Stimulated activated naive CD8-positive, alpha-beta T cell treated with anti-CD3 and anti-CD28 coated beads, Interleukin-15, amount 100 ng/mL, for 72 hours (primary cell): ENCODE data around the gene ZDHHC22.
A peak's percentile ranks its signal among the peaks of the same experiment; 100 is the strongest.

Experiments
- ATAC-seq: fragments of 150-1000 bp; cut with Tn5 transposase; 2 replicates; pipeline ENCODE4 v1.10.0; 2021; ENCODE audit warnings: mild to moderate bottlenecking, moderate library complexity
- DNase-seq, 2 donors: peaks; one replicate each; pipeline ENCODE4 v3.0.0; 2021 to 2022
- H3K27ac Mint-ChIP-seq, 2 donors: one replicate each; pipeline ENCODE4 v1.8.0; 2022; ENCODE audit warnings: mild to moderate bottlenecking in 2 of 2, mixed read lengths in 2 of 2, moderate library complexity in 2 of 2
- H3K27me3 Mint-ChIP-seq: one replicate; pipeline ENCODE4 v1.8.0; 2022; ENCODE audit warnings: mixed read lengths
- H3K4me1 Mint-ChIP-seq: one replicate; pipeline ENCODE4 v1.8.0; 2022; ENCODE audit warnings: mild to moderate bottlenecking, mixed read lengths
- H3K4me3 Mint-ChIP-seq, 2 donors: one replicate each; pipeline ENCODE4 v1.8.0; 2022; ENCODE audit warnings: mild to moderate bottlenecking in 2 of 2, mixed read lengths in 2 of 2, moderate library complexity in 1 of 2
- H3K9me3 Mint-ChIP-seq, 2 donors: one replicate each; pipeline ENCODE4 v1.8.0; 2022; ENCODE audit warnings: mixed read lengths in 2 of 2

Gene ZDHHC22

DNA sequence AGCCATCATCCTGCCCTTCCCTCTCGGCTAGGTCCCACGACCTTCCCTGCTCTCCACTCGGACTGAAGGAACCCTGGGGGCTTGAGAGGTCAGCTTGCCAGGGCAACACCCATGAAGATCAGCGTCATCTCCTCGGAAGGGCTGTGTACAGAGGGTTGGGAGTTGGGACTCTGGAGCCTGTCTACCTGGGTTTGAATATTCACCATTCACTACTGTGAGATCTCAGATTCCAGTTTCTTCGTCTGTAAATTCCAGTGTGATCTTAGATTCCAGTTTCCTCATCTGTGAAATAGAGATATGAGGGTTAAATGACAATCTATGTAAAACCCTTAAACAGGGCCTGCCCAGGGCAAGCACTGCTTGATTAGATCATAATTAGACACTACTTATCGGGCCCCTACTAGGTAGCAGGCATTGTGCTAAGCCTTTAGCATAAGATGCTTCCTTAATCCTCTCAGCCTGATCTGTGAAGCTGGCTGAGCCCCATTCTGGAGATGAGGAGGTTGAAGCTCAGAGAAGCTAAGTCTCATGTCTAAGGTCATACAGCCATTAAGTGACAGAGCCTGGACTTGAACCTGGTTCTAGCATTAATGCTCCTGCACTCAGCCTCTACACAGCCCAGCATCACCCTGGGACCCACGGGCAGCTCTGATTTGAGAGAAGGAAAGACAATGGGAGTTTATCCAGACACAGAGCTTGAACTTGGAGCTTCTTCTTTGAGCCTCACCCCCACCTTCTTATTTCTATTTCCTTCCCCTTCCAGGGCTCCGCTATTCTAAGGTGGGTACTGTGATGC, 612 bp upstream of the ZDHHC22 start:
- Mint-ChIP-seq H3K4me3 (peak overlapping the region; percentile 56 to 61), H3K27me3 (peaks cover 93% of the 10 kb centered on the region), H3K27ac (no peak overlapping the region), H3K4me1 (peaks cover 25% of the 10 kb centered on the region), H3K9me3 (no peaks in the 10 kb centered on the region)
- ATAC-seq, result no peak
- DNase-seq, result no peak

- peaks cover 88% of the 10 kb centered on the region for H3K27me3 Mint-ChIP-seq
- H3K27ac Mint-ChIP-seq, result no peak overlapping the region
- H3K4me3 Mint-ChIP-seq, result peak overlapping the region; percentile 40 to 72
- H3K4me1 Mint-ChIP-seq, result peaks cover 25% of the 10 kb centered on the region
- no peaks in the 10 kb centered on the region for H3K9me3 Mint-ChIP-seq
- ATAC-seq (no peak), DNase-seq (no peak)
Observed at GRCh38 chr14:77140359-77141213, 1.0 kb downstream of the ZDHHC22 start.

GRCh38 chr14:77139540-77140358, 1.8 kb downstream of the ZDHHC22 start:
- H3K27ac Mint-ChIP-seq, result no peak overlapping the region
- H3K4me3 Mint-ChIP-seq, result peak overlapping the region; percentile 40 to 72
- H3K27me3 Mint-ChIP-seq, result peaks cover 87% of the 10 kb centered on the region
- ATAC-seq (peak; percentile 84), DNase-seq (peak; percentile 47 to 55)
- no peaks in the 10 kb centered on the region for H3K9me3 Mint-ChIP-seq
- H3K4me1 Mint-ChIP-seq, result peaks cover 25% of the 10 kb centered on the region

- no peak for ATAC-seq
- no peaks in the 10 kb centered on the region for H3K9me3 Mint-ChIP-seq
- no peak for DNase-seq
- peaks cover 87% of the 10 kb centered on the region for H3K27me3 Mint-ChIP-seq
- peaks cover 25% of the 10 kb centered on the region for H3K4me1 Mint-ChIP-seq
- no peak overlapping the region for H3K27ac Mint-ChIP-seq
- H3K4me3 Mint-ChIP-seq, result peak overlapping the region; percentile 9 to 72
Observed at GRCh38 chr14:77139022-77139421, 2.6 kb downstream of the ZDHHC22 start.

DNA sequence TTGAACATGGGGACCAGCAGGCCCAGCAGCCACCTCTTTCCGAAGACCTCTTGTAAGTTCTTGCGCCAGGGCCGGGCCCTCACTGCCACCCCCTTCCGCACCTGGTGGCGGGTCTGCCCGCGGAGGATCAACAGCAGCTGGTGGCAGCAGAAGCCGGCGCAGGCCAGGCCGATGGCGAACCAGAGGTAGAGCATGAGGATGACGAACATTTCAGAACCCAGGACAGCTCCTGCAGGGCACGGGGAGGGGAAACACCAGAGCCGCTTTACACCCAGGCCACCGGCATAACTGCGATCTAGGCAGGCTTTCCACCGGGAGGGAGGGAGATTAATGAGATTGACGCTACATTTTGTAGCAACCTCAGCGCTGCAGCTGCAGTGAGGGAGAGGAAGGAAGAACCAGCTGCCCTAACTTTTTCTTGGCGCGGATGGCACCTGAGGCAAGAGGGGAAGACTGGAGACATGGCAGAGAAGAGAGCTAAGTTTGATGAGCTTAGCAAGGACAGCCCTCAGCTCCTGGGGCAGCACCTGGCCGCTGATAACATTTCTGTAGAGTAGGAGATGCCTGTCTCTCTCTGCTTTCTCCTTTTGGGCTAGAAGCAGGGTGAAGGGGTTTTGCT, 7.8 kb downstream of the ZDHHC22 start:
- Mint-ChIP-seq H3K27me3 (peaks cover 88% of the 10 kb centered on the region), H3K27ac (no peak overlapping the region), H3K9me3 (peaks cover 0 to 7% of the 10 kb centered on the region in 2 donors), H3K4me1 (peaks cover 4% of the 10 kb centered on the region), H3K4me3 (no peak overlapping the region)
- peak; percentile 57 to 60 for DNase-seq
- peak; percentile 84 for ATAC-seq

GRCh38 chr14:77131871-77132486, 9.6 kb downstream of the ZDHHC22 start:
- ATAC-seq, result no peak
- Mint-ChIP-seq H3K4me1 (no peaks in the 10 kb centered on the region), H3K27me3 (peaks cover 89% of the 10 kb centered on the region), H3K9me3 (peaks cover 0 to 7% of the 10 kb centered on the region in 2 donors), H3K4me3 (no peak overlapping the region), H3K27ac (no peak overlapping the region)
- no peak for DNase-seq

- Mint-ChIP-seq H3K4me3 (no peak overlapping the region), H3K4me1 (no peaks in the 10 kb centered on the region), H3K27ac (no peak overlapping the region), H3K27me3 (peaks cover 89% of the 10 kb centered on the region), H3K9me3 (peaks cover 0 to 7% of the 10 kb centered on the region in 2 donors)
- no peak for ATAC-seq
- no peak for DNase-seq
Observed at GRCh38 chr14:77131206-77131605, 10.4 kb downstream of the ZDHHC22 start.

DNA sequence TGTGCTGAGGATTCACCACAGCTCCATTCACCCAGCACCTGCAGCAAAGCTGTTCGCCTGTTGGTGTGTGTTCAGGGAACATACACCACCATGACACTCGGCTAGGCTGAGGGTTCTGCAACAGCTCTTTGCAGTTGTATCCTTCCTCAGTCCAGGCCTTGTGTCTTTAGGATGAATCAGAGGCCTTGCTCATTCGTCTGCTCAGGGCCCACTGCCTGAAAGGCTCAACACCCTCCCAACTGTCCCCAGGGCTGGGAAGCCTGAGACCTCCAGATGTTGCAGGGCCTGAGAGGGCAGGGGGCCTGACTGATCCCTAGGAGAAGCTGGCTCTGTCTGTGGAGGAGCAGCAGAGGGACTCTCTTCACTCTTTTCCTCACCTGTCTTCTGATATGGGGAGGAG, 11.2 kb downstream of the ZDHHC22 start:
- H3K27ac Mint-ChIP-seq, result no peak overlapping the region
- ATAC-seq (no peak), DNase-seq (no peak)
- H3K4me1 Mint-ChIP-seq, result peaks cover 3% of the 10 kb centered on the region
- peaks cover 0 to 7% of the 10 kb centered on the region in 2 donors for H3K9me3 Mint-ChIP-seq
- H3K27me3 Mint-ChIP-seq, result peaks cover 94% of the 10 kb centered on the region
- H3K4me3 Mint-ChIP-seq, result no peak overlapping the region

DNA sequence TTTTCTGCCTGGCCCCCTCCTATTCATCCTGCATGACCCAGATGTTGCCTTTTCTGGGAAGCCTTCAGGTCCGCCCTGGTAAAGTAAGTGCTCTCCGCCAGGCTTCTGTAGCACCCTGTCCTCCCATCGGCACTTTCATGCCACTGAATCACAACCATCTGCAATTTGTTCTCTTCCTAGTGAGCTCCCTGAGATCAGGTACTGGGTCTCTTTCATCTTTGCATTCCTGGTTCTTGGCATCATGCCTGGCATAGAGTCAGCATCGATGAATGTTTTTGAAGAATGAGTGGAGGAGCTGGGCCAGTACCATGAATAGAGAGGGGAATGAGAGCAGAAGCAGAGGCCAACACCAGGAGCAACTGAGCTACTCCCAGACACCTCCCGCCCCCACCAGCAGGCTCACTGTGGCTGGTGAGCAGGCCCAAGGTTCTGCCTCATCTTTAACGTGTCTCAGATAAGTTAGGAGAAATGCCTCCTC, 13.1 kb downstream of the ZDHHC22 start:
- H3K4me1 Mint-ChIP-seq, result peaks cover 14% of the 10 kb centered on the region

GRCh38 chr14:77126461-77126990, 15.1 kb downstream of the ZDHHC22 start:
- DNase-seq (no peak), ATAC-seq (no peak)
- Mint-ChIP-seq H3K27me3 (peaks cover 85% of the 10 kb centered on the region), H3K27ac (no peak overlapping the region), H3K4me1 (peaks cover 17% of the 10 kb centered on the region), H3K4me3 (no peak overlapping the region), H3K9me3 (no peaks in the 10 kb centered on the region)

More for the DNA sequence above, 13.1 kb downstream of the ZDHHC22 start:
- H3K9me3 Mint-ChIP-seq, result peaks cover 0 to 6% of the 10 kb centered on the region in 2 donors
- ATAC-seq (no peak), DNase-seq (no peak)
- no peak overlapping the region for H3K4me3 Mint-ChIP-seq
- peaks cover 94% of the 10 kb centered on the region for H3K27me3 Mint-ChIP-seq
- no peak overlapping the region for H3K27ac Mint-ChIP-seq

DNA sequence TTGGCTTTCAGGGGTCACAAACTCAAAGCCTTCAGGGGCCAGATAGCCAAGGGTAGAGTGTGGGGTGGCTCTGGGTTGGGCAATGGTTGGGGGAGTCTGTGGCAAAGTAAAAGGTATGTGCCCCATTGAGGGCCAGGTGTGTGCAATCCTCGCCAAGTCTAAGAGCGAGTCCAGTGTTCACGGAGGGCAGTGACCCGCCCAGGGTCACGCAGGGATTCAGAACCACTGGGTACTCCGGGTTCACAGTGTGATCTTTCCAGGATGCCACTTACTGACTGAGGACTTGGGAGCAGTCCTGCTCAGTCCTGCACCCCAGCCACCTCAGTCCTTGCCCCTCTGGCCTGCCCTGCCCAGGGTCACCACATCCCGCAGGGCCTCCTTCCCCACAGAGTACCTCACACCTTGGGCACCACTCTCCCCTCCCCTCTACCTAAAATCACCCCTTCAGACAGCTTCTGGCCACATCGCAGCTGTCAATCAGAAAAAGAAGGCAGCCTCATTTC, 15.7 kb downstream of the ZDHHC22 start:
- Mint-ChIP-seq H3K4me1 (peaks cover 23% of the 10 kb centered on the region), H3K4me3 (peak overlapping the region in 1 of 2 donors; percentile 82), H3K27ac (no peak overlapping the region), H3K9me3 (no peaks in the 10 kb centered on the region), H3K27me3 (peaks cover 81% of the 10 kb centered on the region)
- no peak for DNase-seq
- ATAC-seq, result no peak

DNA sequence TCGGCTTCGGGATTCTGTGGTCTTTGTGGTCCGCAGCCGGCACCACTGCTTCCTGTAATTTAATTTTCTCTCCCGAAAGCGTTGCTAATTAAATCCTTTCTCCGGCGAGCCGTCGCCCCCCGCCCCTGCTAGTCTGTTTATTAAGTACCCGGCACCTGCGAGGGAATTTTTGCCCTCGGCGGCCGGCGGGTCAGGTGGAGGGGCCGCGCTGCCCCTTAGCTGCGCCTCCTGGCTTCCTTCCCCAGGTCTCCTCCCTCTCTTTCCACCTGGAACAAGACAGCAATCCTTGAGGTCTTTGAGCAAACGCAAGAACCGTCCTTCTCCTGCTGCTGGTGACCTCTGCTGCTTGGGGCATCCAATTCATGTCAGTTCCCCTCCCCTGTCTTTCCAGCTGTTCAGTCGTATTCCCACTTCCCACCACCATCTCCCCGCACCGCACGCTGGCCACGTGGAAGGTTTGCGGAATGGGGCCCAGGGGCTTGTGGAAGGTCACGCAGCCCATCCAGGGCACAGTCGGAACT, 16.2 kb downstream of the ZDHHC22 start:
- peaks cover 28% of the 10 kb centered on the region for H3K4me1 Mint-ChIP-seq
- ATAC-seq (no peak), DNase-seq (no peak)
- H3K27me3 Mint-ChIP-seq, result peaks cover 76% of the 10 kb centered on the region
- H3K4me3 Mint-ChIP-seq, result peak overlapping the region; percentile 60 to 82
- H3K27ac Mint-ChIP-seq, result no peak overlapping the region
- no peaks in the 10 kb centered on the region for H3K9me3 Mint-ChIP-seq

- H3K4me1 Mint-ChIP-seq, result peaks cover 28% of the 10 kb centered on the region
Observed at GRCh38 chr14:77124345-77125280, 17.0 kb downstream of the ZDHHC22 start.

More at GRCh38 chr14:77124345-77125280, 17.0 kb downstream of the ZDHHC22 start:
- ATAC-seq (peak; percentile 82), DNase-seq (peak; percentile 50 to 66)
- Mint-ChIP-seq H3K27me3 (peaks cover 68% of the 10 kb centered on the region), H3K9me3 (no peaks in the 10 kb centered on the region), H3K27ac (no peak overlapping the region), H3K4me3 (peak overlapping the region; percentile 68 to 82)
